Measurements from ENCODE around the gene LCN9.
"Not testable (repeated sequence)": the region's sequence is repeated elsewhere in the genome, so short reads cannot be mapped to it uniquely, and the experiment has no call there.

- TF ChIP-seq POLR2A (IDR thresholded peaks at IDR 0.05); CTCF (IDR thresholded peaks at IDR 0.05); POLR2AphosphoS5 (IDR thresholded peaks at IDR 0.05); EP300 (IDR thresholded peaks at IDR 0.05; ENCODE audit: low read depth): not testable (repeated sequence)
Observed at GRCh38 chr9:135636930-135637530, 26.1 kb upstream of the LCN9 start.

All from transverse colon (tissue), 4 donors.